HG02798 (cell line): ENCODE measurements around the gene TMEM164.

Experiments
- ATAC-seq: cut with Tn5 transposase; IDR thresholded peaks from one replicate; pipeline ENCODE4 v1.9.1; 2021; ENCODE audit warnings: mild to moderate bottlenecking; ENCODE audit not compliant: unreplicated experiment, poor library complexity

TMEM164 gene

GRCh38 chrX:110062919-110063318 is 60.0 kb downstream of the TMEM164 start:
- ATAC-seq: no peak

GRCh38 chrX:110066488-110067225 is 63.7 kb downstream of the TMEM164 start:
- no peak for ATAC-seq

- no peak for ATAC-seq
These were observed 68.1 kb downstream of the TMEM164 start for GRCh38 chrX:110070970-110071369.

GRCh38 chrX:110081320-110081719 is 78.4 kb downstream of the TMEM164 start:
- ATAC-seq: no peak

GRCh38 chrX:110081740-110082139 is 78.8 kb downstream of the TMEM164 start:
- no peak for ATAC-seq

- ATAC-seq: no peak
These were observed 79.2 kb downstream of the TMEM164 start for GRCh38 chrX:110082161-110082560.

- ATAC-seq: no peak
These were observed 83.4 kb downstream of the TMEM164 start for GRCh38 chrX:110086162-110086915.

- ATAC-seq: peak; percentile 56
These were observed 84.1 kb downstream of the TMEM164 start for GRCh38 chrX:110086916-110087484.

- peak; percentile 20 for ATAC-seq
These were observed 84.8 kb downstream of the TMEM164 start for GRCh38 chrX:110087485-110088356.

GRCh38 chrX:110089656-110090403 is 86.9 kb downstream of the TMEM164 start:
- no peak for ATAC-seq

- ATAC-seq: no peak
These were observed 95.0 kb downstream of the TMEM164 start for GRCh38 chrX:110097920-110098319.

- ATAC-seq: no peak
These were observed 100.4 kb downstream of the TMEM164 start for GRCh38 chrX:110103344-110103743.

- no peak for ATAC-seq
These were observed 101.2 kb downstream of the TMEM164 start for GRCh38 chrX:110104078-110104477.

GRCh38 chrX:110108381-110108821 is 105.5 kb downstream of the TMEM164 start:
- ATAC-seq: no peak

- no peak for ATAC-seq
These were observed 111.4 kb downstream of the TMEM164 start for GRCh38 chrX:110114260-110114776.

- ATAC-seq: no peak
These were observed 113.4 kb downstream of the TMEM164 start for GRCh38 chrX:110116066-110116980.

- no peak for ATAC-seq
These were observed 115.6 kb downstream of the TMEM164 start for GRCh38 chrX:110118530-110118929.

- ATAC-seq: no peak
These were observed 116.6 kb downstream of the TMEM164 start for GRCh38 chrX:110119480-110119879.
